ENCODE measurements around the gene LRP1B.
A peak's percentile ranks its signal among the peaks of the same experiment; 100 is the strongest.

LRP1B gene

GRCh38 chr2:142104134-142104758 lies 26.6 kb downstream of the LRP1B start (continued):
- no peak for TF ChIP-seq CREB5 (CRISPR knock-in tag; IDR thresholded peaks at IDR 0.05; ENCODE audit: low read depth)
- no peak for TF ChIP-seq ZNF8 (CRISPR knock-in tag; IDR thresholded peaks at IDR 0.05)
- no peak for TF ChIP-seq PPARA (CRISPR knock-in tag; IDR thresholded peaks at IDR 0.05; ENCODE audit: borderline replicate concordance)
- no peak for TF ChIP-seq RARB (CRISPR knock-in tag; IDR thresholded peaks at IDR 0.05)
- TF ChIP-seq POU6F1 (CRISPR knock-in tag; IDR thresholded peaks at IDR 0.05; ENCODE audit: borderline replicate concordance, low read depth), result no peak
- no peak for TF ChIP-seq SNAI2 (CRISPR knock-in tag; IDR thresholded peaks at IDR 0.05)

- TF ChIP-seq POU6F1 (CRISPR knock-in tag; IDR thresholded peaks at IDR 0.05; ENCODE audit: borderline replicate concordance, low read depth) (no peak), GLIS3 (CRISPR knock-in tag; IDR thresholded peaks at IDR 0.05) (no peak), SNAI2 (CRISPR knock-in tag; IDR thresholded peaks at IDR 0.05) (no peak), PPARA (CRISPR knock-in tag; IDR thresholded peaks at IDR 0.05; ENCODE audit: borderline replicate concordance) (no peak), ISL1 (CRISPR knock-in tag; IDR thresholded peaks at IDR 0.05) (no peak), CSDC2 (CRISPR knock-in tag; IDR thresholded peaks at IDR 0.05) (no peak), ZNF565 (CRISPR knock-in tag; conservative IDR thresholded peaks at IDR 0.05; ENCODE audit: low read depth) (no peak), ZC3H10 (CRISPR knock-in tag; IDR thresholded peaks at IDR 0.05) (no peak), BACH2 (CRISPR knock-in tag; IDR thresholded peaks at IDR 0.05; ENCODE audit: borderline replicate concordance) (no peak), CSRNP3 (CRISPR knock-in tag; IDR thresholded peaks at IDR 0.05) (no peak), ZFP3 (CRISPR knock-in tag; IDR thresholded peaks at IDR 0.05) (no peak), RARB (CRISPR knock-in tag; IDR thresholded peaks at IDR 0.05) (no peak), OSR1 (CRISPR knock-in tag; IDR thresholded peaks at IDR 0.05) (no peak), TCF4 (CRISPR knock-in tag; IDR thresholded peaks at IDR 0.05; ENCODE audit: borderline replicate concordance) (no peak), ZFP30 (CRISPR knock-in tag; IDR thresholded peaks at IDR 0.05) (no peak), ARNTL (CRISPR knock-in tag; IDR thresholded peaks at IDR 0.05; ENCODE audit: borderline replicate concordance, low read depth) (no peak), CREB5 (CRISPR knock-in tag; IDR thresholded peaks at IDR 0.05; ENCODE audit: low read depth) (no peak)
- ATAC-seq, result peak; percentile 64
These were observed 29.8 kb downstream of the LRP1B start for GRCh38 chr2:142100970-142101369.

GRCh38 chr2:142100139-142100873 lies 30.5 kb downstream of the LRP1B start:
- TF ChIP-seq ZC3H10 (CRISPR knock-in tag; IDR thresholded peaks at IDR 0.05), result peak; percentile 78
- TF ChIP-seq TCF4 (CRISPR knock-in tag; IDR thresholded peaks at IDR 0.05; ENCODE audit: borderline replicate concordance), result no peak
- peak; percentile 98 for TF ChIP-seq ISL1 (CRISPR knock-in tag; IDR thresholded peaks at IDR 0.05)
- peak; percentile 33; the same call in 1 of the 2 replicates for TF ChIP-seq PATZ1 (CRISPR knock-in tag; IDR thresholded peaks at IDR 0.05; ENCODE audit: borderline replicate concordance)
- no peak for TF ChIP-seq OSR1 (CRISPR knock-in tag; IDR thresholded peaks at IDR 0.05)
- no peak for TF ChIP-seq ZNF8 (CRISPR knock-in tag; IDR thresholded peaks at IDR 0.05)
- TF ChIP-seq TOX (CRISPR knock-in tag; IDR thresholded peaks at IDR 0.05; ENCODE audit: borderline replicate concordance), result peak; percentile 84; the same call in 1 of the 2 replicates
- TF ChIP-seq POU6F1 (CRISPR knock-in tag; IDR thresholded peaks at IDR 0.05; ENCODE audit: borderline replicate concordance, low read depth), result no peak
- TF ChIP-seq GLIS3 (CRISPR knock-in tag; IDR thresholded peaks at IDR 0.05), result no peak
- 0 out of 2 replicates have a peak, but pooled peaks have one; percentile 20 for TF ChIP-seq CREB5 (CRISPR knock-in tag; IDR thresholded peaks at IDR 0.05; ENCODE audit: low read depth)
- peak; percentile 29 for ATAC-seq

Data from SK-N-SH treated with all-trans-retinoic acid at 6 μM for 48 hours (cell line).